GM19238 (cell line): ENCODE measurements around the gene NEDD4L.

Experiments
- DNase-seq: peaks from one replicate; pipeline ENCODE4 v3.0.0; 2011; ENCODE audit warnings: low spot score; ENCODE audit not compliant: insufficient read length

Gene NEDD4L

DNA sequence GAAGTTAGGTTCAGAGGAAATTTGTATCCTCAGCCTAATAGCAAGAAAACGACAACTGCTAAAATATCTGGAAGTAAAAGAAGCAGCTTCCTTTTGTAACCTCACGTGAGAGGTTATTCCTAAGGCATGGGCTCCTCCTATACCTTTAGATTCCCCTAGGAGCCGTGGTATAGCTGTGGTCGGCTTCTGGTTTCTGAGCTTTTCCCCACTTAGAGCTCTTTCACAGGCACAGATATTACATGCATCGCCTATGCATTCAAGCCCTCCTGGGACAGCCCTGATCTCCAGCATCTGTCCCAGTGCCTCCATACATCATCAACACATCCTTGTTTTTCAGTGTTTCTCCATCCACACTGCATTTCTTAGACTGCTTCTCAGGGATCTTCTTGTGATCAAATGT lies 295.9 kb downstream of the NEDD4L start:
- no peak for DNase-seq

DNA sequence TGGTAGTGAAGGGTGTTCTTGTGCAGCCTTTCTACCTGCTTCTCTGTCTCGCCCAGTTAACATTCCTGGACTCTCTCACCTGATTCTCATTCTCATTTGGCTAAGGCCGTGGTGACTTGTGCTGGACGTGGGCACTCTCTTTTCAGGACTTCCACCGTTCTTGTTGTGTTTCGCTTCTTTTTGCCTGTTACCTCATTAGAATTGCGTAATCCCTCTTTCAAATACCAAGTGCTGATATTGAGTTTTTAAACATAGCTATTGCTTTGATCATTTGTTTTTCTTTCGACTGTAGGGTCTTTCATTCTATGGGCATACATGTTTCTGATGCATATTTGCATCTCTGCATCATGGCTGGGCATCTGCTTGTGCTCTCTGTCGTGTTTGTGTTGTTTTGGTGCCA lies 297.9 kb downstream of the NEDD4L start:
- no peak for DNase-seq

DNA sequence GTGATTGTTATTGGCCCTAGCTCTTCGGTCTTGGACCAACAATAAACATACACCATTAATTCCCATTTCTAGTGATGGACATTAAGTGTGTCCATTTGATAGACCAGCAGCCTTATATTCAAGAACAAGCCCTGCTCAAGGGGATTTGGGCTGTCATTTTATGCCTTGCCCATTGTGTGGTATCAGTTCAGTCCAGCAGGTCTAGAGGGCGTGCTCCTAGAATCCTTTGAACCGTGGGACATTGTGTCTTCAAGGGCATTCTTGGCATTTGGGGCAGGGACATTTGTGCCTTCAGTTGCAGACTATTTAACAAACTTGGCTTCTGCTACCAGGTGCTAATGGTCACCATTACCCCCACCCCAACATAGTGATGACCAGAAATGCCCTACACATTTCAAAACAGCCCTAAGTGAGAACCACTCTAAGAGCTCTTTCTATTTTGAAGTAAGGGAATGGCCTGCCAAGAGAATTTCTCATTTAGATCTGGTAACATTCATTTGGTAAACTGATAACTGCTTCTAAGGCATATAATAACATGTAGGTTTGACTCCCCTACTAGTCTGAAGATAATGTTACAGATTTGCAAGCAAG lies 300.1 kb downstream of the NEDD4L start:
- no peak for DNase-seq

DNA sequence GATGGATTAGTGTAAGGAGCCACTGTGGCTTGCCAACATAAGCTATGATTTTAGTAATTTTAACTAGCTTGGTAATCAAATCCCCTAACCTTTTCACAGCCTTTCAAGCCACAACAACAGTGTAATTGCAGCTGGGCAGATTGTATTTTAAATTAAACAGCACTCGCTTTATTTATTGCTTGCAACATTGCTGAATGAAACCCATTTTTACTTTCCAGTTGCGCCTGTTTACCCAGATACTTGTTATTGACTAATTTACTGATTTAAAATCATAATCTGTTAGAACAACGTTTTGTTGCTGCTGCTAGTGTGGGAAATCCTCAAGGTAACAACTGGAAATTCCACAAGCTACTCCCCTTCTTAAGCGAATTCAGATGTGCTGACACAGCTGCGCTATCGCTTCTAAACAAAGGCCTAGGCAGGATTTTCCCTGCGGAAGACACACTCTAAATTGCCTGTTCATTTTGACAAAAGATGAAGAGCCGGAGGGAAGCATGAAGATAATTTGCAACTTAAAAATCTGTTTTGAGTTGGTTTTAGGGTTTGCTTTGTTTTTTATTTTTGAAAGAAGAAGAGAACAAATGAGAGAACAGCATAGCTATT lies 300.9 kb downstream of the NEDD4L start:
- no peak for DNase-seq

DNA sequence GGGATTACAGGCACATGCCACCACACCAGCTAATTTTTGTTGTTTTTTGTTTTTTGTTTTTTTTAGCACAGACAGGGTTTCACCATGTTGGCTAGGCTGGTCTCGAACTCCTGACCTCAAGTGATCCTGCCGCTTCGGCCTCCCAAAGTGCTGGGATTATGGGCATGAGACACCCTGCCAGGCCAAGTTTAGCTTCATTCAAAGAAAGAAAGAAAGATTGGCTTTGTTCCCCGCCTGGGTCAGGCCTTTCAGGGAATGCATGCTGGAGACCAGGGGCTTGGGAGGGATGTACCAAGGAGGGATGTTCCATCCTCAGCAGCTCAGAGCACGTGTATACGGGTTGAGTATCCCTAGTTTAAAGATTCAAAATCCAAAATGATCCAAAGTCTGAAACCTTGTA lies 301.8 kb downstream of the NEDD4L start:
- no peak for DNase-seq

DNA sequence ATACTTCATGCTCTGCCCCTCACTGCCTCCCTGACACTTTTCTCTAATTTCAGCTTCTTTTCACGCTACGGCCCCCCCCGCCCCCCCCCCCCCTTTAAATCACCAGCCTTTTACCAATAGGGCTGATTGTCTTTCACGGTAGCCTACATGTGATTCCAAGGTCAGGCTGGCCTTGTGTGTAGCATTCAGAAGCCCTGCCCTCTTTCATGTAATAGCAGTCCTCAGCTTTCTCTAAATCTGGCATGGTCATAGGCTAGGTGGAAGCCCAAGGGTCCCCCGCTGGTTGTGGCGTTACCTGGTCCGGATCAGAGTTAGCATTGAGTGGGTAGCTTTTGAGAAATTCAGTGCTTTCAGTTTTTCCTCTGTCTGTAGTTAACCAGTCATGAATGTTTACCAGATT lies 303.1 kb downstream of the NEDD4L start:
- DNase-seq: no peak

DNA sequence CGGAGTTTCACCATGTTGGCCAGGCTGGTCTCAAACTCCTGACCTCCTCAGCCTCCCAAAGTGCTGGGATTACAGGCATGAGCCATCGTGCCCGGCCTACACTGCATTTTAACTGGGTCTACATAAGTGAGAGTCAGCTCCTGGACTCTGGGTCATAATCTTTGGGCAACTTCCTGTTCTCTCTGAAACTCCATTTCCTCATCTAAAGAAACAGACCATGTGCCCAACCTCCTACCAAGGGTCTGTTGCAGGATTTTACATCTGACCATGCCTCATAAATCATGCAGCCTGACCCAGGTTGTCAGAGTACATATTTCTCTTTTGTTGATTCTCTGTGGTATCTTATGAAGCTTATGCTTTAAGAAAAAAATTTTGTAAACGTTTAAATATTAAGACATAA lies 304.5 kb downstream of the NEDD4L start:
- DNase-seq: no peak

DNA sequence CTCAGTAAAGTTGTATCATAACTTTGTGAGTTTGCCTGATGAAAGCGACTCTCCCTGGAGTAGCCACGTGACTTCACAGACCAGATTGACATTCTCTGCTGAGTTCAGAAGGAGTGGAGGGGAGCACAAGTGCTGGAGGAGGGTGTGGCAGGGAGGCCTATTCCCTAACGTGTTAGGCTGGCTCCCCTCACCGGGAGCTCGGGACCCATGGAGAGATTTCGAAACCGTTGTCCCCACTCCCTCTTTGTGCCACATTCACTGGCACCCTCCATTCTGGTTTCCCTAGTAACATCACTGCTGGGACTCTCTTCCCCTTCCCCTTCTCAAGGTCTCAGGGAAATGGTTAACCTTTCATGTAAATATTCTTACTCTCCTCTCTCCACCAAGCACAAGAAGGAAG lies 304.9 kb downstream of the NEDD4L start:
- no peak for DNase-seq

DNA sequence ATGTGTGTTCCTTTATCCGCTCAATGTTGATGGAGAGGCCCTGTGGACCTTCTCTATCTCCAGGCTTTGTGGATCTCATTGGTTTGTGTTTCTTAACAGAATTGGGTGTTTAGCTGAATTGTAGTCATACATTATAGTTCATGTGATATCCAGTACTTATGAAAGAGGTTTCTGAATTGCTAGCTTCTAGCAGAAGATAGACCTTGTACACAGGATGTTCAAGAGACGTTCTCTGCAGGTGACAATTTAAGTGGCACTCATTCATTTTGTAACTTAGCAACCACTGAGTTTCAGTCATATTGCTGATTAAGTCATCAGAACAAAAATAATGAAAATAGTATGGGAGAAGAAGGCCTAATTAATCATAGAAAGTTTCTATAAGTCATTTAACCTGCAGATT lies 305.6 kb downstream of the NEDD4L start:
- DNase-seq: no peak

DNA sequence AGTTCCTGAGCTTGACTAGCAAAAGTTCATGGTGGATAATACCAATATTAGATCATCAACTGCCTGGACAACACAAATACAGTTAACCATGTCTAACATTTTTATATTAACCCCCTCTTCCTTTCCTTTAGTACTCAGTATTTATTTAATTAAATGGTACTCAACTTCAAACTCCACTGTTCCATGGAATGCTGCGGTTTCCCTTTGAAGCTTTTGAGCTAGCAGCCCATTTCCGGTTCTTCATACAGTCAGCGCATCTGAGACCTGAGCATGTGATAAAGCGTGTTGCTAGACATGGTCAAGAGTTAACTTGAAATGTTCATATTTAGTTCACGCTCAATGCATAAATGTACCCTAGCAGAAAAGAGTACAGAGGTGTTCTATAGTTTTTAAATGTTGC lies 306.5 kb downstream of the NEDD4L start:
- no peak for DNase-seq

DNA sequence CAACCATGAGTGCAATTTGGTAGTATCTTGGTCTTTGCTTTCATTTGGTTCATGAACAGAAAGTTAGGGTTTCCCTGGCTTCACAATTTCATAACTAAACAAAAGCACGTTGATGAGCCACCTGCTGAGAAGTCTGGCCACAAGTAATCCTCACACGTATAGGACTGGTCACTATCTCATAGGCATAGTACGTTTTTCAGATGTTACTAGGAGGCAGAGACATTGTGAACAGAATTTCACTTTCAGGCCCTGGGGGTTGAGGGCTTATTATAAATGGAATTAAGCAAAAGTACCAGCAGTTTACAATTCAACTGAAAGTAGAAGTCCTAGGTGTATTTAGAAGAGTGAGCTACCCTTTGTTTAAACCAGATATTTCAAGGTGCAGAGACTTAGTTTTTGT lies 307.8 kb downstream of the NEDD4L start:
- DNase-seq: no peak

DNA sequence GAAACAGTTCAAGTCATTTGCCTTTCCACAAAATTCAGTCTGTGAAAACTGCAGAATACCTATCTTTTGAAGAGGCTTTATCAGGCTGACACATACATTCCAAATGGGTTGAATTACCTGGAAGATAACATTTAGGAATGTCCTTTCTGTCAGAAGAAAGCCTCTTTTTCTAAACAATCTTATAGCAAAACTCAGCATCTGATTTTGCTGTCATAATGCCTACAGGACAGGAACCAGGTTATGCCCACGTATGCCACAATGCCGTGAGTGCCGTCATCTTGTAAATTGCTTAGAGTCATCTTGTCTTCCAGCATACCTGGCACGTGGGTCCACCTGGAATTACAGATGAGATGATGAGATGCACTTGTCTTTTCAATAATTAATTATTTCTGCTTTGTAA lies 309.6 kb downstream of the NEDD4L start:
- DNase-seq: no peak

DNA sequence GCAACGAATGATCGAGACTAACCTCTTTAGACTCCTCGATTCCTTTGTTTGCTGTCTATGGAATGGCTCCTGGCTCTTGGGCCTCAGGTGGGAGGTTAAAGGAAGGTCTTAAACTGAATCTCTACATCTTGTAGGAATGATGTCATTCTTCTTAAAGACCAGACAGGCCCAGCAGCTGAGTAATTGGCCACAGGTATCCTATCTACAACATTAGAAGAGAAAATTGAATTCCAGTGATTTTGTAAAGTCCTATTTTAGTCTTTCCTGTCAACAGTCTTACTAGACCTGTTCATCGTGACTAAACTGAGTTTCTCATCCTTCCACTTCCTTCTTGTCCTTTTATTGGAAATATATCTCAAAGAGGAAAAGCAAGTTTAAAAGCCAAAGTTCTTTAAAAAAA lies 310.0 kb downstream of the NEDD4L start:
- no peak for DNase-seq

DNA sequence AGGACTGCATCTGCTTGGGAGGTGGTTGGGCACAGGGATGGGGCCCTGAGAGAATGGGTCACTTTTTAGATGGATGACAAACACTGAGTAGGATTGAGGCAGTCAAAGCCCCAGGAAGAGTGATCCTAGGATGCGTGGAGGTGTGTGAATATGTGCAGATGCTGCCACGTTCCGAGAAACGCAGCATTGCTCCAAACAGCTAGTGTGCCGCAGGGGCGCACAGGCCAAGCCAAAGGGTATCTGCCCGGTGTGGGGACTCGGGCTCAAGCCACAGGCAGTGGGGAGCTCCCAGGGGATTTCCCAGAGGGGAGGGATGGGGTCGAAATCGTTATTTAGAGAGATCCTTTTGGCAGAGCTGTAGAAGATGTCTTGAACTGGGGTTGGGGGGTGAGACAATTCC lies 310.8 kb downstream of the NEDD4L start:
- DNase-seq: no peak

DNA sequence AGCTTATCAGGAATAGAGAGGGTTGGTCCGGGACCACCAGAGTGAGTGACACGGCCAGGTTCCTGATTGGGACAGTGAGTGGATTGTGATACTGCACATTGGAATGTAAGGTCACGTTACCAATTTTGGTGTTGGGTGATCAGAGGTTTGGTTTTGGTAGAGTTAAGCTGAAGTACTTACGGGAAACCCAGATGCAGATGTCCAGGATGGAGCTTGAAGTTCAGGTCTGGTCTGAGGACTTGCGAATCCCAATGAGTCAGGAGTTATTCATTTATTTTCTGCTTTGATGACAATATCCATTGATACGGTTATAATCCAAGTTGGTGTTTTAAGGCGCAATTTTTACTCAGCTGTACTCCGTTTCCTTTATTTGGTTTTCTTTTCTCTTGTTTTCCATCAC lies 311.2 kb downstream of the NEDD4L start:
- no peak for DNase-seq

DNA sequence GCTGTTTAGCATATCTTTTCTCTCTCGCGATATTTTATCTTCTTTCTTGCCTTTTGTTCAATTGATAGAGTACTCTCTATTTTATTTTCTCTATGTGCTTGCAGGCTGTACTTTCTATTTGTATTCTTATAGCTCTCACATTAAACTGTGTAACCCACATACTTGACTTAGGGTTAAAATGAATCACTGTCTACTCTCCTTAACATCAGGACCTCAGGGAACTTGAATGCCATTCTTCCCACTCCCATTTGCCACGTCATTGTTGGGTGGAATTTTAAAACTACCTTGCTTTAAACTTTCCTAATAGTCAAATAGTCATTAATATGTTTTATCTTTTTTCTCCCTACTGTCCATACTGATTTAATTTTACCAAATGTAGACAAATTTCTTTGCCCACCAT lies 315.2 kb downstream of the NEDD4L start:
- no peak for DNase-seq

DNA sequence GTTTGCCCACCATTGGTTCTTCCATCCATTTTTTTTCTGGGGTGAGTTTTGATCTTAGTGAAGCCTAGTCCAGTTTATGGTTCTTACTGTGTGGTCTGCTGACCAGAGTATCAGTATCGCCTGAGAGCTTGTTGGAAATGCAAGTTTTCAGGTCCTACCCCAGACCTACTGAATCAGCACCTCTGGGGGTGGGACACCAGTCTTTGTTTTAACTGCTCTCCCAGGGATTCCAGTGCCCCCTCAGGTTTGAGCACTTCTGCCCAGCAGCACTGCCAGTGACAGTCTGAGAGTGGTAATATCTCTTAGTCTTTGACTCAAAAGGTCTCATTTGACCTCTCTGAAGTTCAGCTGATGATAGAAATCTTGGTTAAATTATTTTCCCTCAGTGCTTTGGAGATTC lies 315.6 kb downstream of the NEDD4L start:
- DNase-seq: no peak

DNA sequence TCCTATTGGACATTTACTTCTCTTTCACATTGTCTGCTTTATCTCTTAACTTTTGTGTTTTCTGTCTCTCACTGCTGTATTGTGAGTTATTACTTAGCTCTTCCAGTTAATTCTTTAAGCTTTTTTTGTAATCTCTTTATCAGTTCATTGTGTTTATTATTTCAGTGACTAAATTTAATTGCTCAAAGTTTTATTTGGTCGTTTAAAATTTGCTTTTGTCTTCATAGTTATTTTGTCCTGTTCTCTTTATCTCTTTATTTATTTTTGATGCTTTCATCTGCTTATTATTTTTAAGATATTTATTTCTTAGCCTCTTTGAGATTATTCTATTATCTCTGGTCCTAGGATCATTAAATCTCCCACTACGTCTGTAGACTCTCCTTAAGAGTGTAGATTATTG lies 316.3 kb downstream of the NEDD4L start:
- DNase-seq: no peak

DNA sequence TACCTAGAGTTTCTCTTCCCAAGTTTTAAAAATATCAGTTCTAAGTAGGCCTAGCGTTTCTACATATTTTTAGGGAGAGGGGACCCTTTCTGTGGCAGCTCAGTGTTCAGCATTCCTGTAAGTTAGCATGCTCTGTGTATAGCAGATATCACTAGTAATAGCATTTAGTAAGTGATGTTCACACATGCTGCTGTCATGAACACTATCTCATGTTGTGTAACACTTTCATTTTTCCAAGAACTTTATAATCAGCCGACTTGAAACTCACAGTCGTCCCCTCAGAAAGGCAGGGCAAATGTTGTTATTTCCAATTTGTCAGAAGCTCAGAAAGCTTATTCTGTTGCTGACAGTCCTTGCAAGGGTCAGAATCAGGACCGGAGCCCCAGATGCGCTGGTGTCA lies 317.2 kb downstream of the NEDD4L start:
- DNase-seq: no peak

DNA sequence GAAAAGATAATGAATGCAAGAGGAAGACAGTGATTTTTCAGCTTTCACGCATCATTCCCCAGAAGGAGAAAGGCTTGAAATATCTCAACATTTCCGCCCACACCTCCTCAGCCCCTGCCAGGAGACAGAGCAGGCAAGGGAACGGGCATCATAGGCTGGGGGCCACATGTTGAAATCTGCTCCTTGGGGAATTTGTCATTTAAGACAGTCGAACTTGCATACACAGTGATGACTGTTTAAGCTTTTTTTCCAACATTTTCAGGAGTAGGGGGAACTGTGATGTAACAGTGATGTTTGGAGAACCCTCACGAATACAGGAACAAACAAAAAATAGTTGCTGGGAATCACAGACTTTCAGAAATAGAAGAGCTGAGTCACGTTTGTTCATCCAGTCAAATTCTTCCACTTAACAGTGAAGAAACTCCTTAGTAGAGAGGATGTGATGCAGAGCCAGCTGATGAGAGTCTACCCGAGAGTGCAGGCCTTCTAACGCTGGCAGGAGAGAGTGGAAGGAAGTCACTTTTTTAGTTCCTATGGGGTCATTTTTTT lies 318.1 kb downstream of the NEDD4L start:
- no peak for DNase-seq

DNA sequence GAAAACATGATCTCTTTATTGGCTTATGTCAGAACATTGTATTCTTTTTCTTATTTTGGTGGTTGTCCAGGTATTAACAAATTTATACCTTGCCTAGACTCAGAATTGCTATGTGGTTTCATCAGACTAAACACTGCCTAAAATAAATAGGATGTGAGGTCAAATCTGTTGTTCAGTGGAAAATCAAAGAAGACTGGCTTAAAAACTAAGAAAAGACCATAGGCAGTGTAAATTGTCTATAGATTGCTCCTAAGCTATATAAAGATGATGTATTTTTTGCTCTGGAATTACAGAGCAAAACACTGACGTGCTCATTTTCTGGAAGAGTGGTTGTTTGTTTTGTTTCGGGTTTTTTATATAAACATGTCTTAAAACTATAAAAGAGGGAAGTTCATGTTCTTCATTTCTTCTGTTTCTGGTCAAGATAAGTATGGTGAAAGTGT lies 318.8 kb downstream of the NEDD4L start:
- DNase-seq: no peak

DNA sequence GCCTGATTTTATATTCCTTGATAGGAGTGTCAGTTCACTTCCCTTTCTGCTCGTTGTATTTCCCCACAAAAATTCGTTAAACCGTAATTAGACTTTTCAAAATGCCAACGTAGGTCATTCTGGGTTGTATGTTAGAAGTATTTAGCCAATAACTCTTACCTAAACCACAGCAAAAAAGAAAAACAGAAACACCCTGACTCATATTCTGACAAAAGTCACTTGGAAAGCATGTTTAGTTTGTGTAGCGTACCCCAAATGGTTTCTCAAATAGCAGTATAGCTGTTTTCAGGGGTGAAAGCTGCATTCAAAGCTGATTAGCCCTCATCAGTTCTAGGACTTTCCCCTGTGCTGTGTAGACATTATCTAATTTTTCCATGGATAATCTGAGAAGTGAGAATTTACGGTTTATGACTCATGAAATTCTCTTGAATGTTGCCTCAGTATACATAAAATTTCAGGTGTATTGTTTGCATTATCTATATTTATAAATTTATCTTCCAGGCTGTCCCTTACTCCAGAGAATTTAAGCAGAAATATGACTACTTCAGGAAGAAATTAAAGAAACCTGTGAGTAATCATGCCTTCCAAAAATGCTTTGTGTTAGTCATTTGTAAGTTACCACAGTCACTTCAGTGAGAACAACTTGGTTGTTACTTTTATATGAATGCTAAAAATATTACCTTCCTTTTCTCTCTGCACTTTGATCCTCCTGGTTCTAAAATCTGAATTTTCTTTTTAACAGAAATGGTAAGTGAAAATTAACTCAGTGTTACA lies 319.9 kb downstream of the NEDD4L start:
- DNase-seq: no peak
